Activated CD4-positive, alpha-beta T cell treated with anti-CD3 and anti-CD28 coated beads for 24 hours (primary cell): ENCODE measurements around the gene PRSS8.
A peak's percentile ranks its signal among the peaks of the same experiment; 100 is the strongest.

Experiments
- DNase-seq, 2 donors: peaks; one replicate each; pipeline ENCODE4 v3.0.0-alpha.2; 2020; ENCODE audit warnings: low read depth in 2 of 2

Gene PRSS8

GRCh38 chr16:31128711-31129567, 6.6 kb downstream of the PRSS8 start:
- no peak for DNase-seq

GRCh38 chr16:31127182-31127581, 8.3 kb downstream of the PRSS8 start:
- no peak for DNase-seq

GRCh38 chr16:31125844-31126243, 9.7 kb downstream of the PRSS8 start:
- no peak for DNase-seq

- DNase-seq: no peak
Observed at GRCh38 chr16:31120129-31120528, 15.4 kb downstream of the PRSS8 start.

- DNase-seq: no peak
Observed at GRCh38 chr16:31118223-31119155, 17.0 kb downstream of the PRSS8 start.

- DNase-seq: peak; percentile 95 to 96
Observed at GRCh38 chr16:31117384-31118222, 17.9 kb downstream of the PRSS8 start, which contains the start of gene KAT8. KAT8 (plus strand) TSS chr16:31117664; CDS start chr16:31117682, 18 bp downstream.

GRCh38 chr16:31114468-31114867, 21.1 kb downstream of the PRSS8 start:
- DNase-seq: no peak

GRCh38 chr16:31113121-31114120, 22.1 kb downstream of the PRSS8 start:
- no peak for DNase-seq

GRCh38 chr16:31112711-31113110, 22.8 kb downstream of the PRSS8 start:
- DNase-seq: no peak

GRCh38 chr16:31111881-31112466, 23.6 kb downstream of the PRSS8 start:
- DNase-seq: no peak

GRCh38 chr16:31110106-31111034, 25.2 kb downstream of the PRSS8 start:
- no peak for DNase-seq

- no peak for DNase-seq
Observed at GRCh38 chr16:31109622-31110021, 25.9 kb downstream of the PRSS8 start.

GRCh38 chr16:31108794-31109558, 26.6 kb downstream of the PRSS8 start:
- no peak for DNase-seq

GRCh38 chr16:31108035-31108793, 27.3 kb downstream of the PRSS8 start, which contains the start of gene BCKDK:
BCKDK (plus strand) TSS chr16:31108386; CDS start chr16:31109224, 838 bp downstream.
- DNase-seq: peak; percentile 67 to 73

- peak in 1 of 2 donors; percentile 27 for DNase-seq
Observed at GRCh38 chr16:31107465-31107867, 28.1 kb downstream of the PRSS8 start.

GRCh38 chr16:31106509-31107464, 28.7 kb downstream of the PRSS8 start:
- no peak for DNase-seq
